AML-193 (cell line): Measurements from ENCODE around the gene RBM6.
"Not testable (repeated sequence)": the region's sequence is repeated elsewhere in the genome, so short reads cannot be mapped to it uniquely, and the experiment has no call there.

Experiments
- DNase-seq, 2 experiments: peaks; one replicate each; lab custom pipeline; 2025; lab: John Stamatoyannopoulos, UW

RBM6 gene

DNA sequence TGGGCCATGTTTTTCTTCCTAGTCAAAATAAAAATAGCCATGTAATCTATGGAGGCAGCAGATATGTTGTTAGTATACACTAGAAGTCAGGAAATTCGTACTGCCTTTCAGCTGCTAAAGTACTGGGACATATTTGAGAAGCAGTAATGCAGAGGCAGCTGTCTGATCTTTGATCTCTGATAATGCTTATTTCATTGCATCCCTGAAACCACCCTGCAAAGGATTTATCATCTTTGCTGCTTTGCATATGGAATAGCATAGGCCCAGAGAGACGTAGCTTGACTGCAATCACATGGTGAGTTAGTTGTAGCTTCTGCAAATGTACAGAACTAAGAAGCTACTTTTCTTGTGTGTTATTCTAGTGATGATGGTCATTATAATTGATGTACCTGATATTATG, 52.4 kb downstream of the RBM6 start:
- DNase-seq = no peak

DNA sequence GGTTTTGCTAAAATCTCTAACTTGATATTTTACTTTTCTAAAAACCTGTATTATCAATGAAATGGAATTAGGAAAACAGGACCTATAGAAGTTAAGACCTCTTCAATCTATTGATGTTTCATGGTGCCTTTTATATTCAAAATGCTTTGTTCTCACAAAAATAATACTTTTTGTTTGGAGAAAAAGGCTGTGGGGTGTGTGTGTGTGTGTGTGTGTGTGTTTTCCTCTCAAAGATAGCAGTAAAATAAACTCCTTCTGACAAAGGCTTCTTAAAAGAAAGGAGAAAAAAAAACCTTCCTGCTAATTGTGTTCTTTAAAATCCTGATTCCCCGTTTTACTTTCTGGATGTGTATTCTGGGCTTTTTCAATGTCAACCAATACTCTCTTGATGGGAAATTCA, 54.5 kb downstream of the RBM6 start:
- DNase-seq = no peak

DNA sequence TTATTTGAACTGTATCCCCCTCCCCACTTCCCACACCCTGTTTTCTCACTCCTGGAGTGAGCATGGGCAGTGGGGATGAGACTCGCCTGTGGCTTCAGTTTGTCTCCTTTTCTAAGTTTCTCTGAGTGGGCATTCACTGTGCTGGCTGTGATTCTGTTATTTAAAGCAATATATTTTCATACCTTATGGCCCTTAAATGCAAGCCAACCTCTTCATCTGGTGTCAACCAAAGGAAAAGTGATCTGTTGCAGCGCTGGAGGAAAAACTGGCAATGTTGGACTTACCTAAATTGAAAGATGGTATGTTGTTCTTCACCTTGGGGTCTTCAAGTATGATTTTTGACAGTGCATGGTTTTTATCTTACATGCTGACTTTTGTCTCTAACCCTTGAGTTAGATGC, 56.1 kb downstream of the RBM6 start:
- no peak for DNase-seq

DNA sequence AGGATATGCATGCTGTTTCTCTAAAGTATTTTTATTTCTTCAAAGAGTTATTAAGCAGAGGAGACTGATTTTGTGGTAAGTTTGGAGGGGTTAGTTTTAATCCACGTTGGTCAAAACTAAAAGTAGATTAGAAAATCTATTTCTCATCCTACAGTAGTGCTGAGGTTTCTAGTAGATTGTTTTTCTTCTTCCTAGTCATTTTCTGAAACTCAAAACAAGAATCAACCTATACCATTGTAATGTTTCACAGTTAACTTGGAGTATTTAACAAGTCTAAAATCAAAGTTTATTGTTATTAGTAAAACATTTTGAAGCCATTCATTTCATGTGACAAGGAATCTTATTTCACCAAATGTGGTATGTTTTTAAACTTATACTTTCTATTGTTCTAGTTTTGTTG, 57.9 kb downstream of the RBM6 start:
- DNase-seq = no peak

DNA sequence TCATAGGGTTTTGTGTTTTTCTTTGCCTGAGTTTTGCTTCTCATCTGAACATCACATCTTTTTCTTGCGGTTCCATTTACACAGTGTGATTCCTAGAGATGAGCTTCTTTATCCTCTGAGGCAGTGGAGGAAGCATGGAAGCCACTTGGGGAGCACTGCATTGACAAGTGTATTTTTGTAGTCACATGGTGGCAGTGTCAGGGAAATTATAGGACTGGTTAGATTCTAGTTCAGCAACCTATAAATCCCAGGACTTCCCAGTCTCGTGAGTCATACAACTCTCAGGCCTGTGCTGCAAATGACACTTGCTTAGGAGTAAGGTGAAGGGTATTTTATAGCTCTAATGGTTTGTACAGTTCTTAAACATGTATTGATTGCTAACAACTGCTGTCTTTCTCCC, 58.4 kb downstream of the RBM6 start:
- DNase-seq = no peak

DNA sequence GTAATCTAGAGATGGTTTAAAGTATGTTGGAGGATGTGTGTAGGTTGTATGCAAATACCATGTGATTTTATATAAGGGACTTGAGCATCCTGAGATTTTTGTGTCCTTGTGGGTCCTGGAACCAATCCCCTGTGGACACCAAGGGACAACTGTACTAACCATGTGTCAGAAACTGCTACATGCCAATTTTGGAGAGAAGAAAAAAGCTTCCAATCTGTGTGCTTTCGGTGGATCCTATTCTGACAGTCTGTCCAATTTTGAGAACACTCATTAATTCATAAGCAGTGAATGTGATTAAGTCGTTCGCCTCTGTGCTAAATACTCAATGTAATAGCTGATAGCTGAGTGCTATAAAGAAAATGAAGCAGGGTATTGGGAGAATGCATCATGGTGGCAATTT, 61.6 kb downstream of the RBM6 start:
- no peak for DNase-seq

DNA sequence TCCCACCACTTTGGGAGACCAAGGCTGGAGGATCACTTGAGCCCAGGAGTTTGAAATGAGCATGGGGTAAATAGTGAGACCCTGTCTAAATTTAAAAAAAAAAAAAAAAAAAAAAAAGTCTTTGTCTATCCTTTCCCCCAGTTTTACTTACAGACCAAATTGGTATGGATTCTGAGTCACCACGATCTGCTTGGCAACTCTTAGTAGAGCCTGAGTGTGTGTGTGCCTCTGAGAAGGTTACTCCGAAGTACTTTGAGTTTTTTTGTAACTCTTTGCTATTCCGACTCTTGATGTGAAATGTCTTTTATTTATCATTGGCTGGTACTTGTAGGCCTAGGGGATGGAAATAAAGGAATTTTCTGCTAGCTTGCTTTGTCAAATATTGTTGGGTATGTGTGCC, 63.3 kb downstream of the RBM6 start:
- DNase-seq = no peak

DNA sequence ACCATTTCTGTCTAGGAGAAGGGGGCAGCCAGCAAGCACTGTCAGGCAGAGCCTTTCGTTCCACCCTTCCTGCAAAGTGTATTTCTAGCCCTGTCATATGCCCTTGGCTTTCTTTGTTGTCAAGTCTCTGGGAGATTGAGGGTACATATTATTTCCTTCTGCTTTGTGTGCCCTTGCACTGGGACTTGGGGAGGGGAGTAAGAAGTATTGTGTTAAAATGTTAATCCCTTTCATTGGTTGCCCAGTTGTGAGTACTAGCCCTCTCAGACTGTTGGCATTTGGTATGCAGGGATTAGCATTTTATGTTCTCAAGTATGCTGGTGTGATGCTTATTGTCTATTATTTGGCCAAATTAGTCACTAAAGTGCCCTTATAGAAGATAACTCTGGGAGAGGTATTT, 63.9 kb downstream of the RBM6 start:
- DNase-seq = no peak

DNA sequence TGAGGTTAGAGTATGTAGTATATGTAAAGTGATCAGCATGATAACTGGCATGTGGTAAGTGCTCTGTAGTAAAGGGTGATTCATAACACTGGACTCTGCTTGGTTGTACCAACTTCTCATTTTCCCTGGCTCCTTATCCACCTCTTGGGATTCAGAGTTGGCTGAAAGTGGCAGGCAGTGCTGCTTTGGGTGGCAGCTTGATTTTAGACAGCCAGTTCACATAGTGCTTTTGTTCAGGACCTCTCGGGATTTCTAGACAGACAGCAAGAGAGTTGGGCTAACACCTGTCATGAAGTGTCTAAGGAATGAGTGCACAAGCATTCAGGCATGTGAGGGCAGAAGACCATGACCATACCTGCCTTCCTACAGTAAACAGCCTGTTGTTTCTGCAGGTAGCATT, 69.0 kb downstream of the RBM6 start:
- DNase-seq = no peak

DNA sequence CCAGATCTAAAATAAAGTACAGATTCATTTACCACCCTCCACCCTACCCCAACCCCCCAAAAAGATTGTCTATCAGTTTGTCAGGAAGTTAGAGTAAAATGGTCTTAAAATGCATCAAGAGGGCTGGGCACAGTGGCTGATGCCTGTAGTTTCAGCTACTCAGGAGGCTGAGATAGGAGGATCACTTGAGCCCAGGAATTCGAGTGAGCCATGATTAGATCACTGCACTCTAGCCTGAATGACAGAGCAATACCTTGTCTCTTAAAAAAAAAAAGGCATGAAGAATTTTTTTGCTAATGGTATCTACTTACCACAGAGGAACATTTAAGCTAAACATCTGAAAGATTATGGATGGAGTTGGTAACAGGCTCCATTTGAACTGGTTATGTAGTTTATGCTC, 71.0 kb downstream of the RBM6 start:
- no peak for DNase-seq

DNA sequence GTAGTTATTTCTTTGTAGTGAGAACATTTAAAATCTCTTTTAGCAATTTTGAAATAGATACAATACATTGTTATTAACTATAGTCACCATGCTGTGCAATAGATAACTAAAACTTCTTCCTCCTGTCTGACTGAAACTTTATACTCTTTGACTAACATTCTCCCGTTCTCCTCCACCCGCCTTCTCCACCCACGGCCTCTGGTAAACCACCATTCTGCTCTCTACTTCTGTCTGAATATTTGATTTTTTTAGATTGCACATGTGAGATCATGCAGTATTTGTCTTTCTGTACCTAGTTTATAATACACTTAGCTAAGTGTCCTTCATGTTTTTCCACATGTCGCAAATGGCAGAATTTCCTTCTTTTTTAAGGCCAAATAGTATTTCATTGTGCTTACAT, 76.0 kb downstream of the RBM6 start:
- DNase-seq = no peak

DNA sequence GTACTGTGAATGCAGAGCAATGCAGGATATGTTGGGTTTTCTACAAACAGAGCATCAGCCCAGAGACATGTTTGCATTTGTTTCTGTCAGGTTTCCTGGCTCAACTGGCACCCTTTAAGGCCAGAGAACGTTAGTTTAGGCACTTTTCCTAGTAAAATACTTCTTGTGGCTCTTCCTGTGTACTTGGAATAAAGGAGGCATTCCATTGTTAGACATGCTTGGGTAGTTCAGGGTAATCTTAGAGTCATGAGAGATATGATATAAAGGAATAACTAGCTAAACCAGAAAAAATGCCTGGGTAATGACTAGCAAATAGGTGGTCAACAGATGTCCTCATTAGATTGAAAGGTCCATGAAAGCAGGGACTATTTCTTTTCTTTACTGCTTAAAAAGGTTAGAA, 88.4 kb downstream of the RBM6 start:
- no peak for DNase-seq

DNA sequence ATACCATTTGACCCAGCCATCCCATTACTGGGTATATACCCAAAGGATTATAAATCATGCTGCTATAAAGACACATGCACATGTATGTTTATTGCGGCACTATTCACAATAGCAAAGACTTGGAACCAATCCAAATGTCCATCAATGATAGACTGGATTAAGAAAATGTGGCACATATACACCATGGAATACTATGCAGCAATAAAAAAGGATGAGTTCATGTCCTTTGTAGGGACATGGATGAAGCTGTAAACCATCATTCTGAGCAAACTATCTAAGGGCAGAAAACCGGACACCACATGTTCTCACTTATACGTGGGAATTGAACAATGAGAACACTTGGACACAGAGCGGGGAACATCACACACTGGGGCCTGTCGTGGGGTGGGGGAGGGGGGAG, 91.3 kb downstream of the RBM6 start:
- DNase-seq = not testable (repeated sequence)

DNA sequence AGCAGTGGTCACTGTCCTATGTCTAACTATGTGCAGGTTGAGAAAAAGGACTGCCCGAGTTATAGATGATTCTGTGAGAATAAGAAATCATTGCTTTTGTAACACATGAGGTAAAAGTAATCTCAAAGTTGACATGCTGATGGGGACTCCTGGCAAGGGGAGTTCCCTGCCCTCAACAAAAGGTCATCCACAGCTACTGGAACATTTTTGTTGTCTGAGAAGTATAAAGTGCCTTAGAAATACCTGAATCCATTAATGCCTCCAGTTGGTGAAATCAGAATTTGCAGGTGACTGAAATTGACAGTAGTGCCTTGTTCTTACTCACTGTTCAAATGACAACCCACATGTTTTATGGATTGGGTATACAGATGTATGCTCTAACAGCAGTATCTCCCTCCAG, 105.0 kb downstream of the RBM6 start:
- DNase-seq = no peak

DNA sequence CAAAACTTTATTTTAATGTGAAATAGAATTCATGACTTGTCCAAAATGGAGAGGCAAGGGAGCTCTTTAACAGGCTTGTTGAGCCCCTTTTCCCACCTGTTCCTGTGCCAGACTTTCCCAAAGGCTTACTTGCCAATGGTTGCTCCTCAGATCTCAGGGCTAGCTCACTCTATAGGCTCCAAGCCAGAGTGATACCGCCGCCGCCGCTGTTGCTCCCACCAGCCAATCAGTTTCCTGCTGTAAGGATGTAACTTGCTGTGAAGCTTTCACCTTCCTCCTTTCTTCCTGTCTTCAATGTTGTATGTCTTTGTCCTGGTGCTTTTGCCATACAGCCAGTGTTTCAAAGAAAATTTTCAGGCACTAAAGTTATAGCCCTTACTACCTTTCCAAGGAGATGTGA, 107.5 kb downstream of the RBM6 start:
- no peak for DNase-seq

DNA sequence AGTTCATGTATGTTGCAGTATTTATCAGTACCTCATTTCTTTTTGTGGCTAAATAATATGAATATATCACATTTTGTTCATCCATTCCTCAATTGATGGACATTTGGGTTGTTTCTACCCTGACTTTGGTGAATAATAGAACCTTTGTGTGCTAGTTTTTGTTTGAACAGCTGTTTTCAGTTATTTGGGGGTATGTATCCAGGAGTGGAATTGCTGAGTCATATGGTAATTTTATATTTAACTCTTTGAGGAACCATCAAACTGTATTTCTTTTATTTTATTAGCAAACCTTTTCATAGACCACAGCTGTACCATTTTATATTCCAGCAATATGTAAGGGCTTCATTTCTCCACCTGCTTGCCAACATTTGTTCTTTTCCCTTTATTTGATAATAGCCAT, 110.4 kb downstream of the RBM6 start:
- no peak for DNase-seq

DNA sequence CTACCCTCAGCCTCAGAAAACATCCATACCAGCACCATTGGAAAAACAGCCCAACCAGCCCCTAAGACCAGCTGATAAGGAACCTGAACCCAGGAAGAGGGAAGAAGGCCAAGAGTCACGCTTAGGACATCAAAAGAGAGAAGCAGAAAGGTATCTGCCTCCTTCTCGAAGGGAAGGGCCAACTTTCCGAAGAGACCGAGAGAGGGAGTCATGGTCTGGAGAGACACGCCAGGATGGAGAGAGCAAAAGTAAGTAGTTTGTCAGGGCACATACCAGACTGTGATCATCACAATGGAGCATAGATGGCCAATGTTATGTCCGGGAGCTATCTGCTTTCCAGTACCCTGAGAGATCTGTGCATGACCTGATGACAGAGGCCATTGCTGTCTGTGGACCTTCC, 117.8 kb downstream of the RBM6 start:
- no peak for DNase-seq

DNA sequence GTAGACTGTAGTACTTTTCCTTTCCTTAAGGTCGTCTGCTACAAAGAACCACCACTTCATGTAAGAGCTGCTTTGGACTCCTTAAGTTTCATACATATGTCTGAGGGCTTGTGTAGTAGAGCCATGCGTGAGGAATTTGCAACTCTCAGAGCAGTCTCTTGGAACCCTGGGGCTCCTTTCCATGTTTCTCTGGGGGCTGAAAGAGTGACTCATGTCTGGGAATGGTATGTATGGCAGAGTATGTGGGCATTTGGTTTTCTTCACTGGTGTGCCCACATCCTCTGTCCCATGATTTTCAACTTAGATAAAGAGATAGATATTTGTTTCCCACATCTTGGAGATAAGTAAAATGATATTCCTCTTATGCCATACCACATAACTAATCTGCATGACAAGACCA, 128.2 kb downstream of the RBM6 start:
- no peak for DNase-seq

DNA sequence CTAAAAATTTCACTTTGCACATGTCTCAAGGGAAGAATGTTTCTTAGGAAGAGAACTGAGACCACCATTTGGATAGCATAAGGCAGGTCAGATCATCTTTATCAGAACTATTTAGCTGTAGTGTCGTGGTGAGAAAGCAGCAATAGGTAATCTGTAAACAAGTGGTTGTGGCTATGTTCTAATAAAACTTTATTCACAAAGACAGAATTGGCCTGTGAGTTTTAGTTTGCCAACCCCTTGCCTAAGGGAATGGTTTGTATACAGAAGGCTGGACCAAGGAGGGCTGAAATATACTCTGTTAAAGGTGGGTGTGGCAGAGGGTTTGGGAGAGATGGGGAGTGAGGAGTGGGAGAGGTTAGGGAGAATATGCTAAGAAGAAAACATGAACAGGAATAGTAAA, 138.1 kb downstream of the RBM6 start:
- DNase-seq = no peak

DNA sequence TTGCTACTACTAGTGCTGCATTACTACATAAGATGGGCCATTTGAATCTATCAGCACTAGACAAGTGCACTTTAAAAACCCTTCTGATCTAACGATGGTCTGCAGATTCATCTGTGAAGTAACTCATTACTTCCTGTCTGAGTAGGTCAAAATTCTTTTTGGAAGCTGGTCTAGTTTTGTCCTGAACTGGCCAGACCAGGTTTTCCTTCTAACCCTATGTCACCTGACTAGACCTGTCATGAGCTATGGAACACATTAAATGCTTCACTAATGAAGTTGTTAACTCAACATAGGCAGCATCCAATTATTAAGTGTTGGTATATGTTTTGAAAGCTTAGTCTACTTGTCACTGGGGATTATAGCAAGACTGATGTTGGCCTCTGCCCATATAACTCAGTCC, 138.7 kb downstream of the RBM6 start:
- DNase-seq = peak; percentile 52 to 63

DNA sequence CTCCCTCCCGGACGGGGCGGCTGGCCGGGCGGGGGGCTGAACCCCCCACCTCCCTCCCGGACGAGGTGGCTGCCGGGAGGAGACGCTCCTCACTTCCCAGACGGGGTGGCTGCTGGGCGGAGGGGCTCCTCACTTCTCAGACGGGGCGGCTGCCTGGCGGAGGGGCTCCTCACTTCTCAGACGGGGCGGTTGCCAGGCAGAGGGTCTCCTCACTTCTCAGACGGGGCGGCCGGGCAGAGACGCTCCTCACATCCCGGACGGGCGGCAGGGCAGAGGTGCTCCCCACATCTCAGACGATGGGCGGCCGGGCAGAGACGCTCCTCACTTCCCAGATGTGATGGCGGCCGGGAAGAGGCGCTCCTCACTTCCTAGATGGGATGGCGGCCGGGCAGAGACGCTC, 145.0 kb downstream of the RBM6 start:
- DNase-seq = not testable (repeated sequence)

DNA sequence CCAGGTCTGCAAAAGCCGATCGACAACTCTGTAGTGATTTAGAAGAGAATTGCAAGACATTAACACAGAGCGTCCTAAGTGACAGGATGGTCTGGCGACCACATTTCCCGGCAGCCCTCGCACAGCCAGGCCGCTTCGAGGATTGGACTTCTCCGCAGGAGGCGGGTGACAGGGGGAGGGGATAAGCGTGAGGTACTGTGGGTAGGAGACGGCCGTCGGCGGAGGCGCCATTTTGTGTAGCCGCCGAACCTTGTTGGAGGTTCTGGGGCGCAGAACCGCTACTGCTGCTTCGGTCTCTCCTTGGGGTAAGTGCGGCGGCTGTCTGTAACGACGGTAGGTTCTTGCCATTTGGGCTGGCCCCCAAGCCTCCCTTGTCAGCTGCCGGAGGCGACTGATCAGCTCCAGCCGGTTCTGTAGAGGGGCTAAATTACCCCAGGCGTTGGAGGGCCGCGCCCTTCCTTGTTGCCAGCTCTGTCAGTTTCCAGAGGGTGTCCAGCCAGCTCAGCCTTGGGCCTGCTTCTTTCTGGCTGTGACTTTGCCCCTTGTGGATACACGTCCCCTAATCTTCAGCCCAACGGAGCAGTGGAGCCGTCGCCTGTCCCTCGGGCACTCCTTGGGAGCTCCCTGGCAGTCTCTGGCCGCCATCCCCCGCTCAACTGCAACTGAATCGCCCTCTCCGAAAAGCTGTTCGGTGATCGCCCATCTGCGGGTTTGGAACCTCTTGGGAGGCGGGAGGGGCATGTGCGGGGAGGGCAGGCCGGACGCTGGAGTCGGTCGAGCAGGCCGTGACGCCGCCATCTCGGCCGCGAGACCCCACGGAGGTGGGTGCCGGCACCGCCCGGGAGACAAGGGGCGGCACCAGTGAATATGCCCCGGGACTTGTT, 149.0 kb downstream of the RBM6 start, which contains the start of gene RBM5:
TSS of gene RBM5 (plus strand) at position 195 of the 884 bp plus-strand sequence. CDS start 1,516 bp downstream, outside the sequence.
- DNase-seq = peak; percentile 94 to 98

DNA sequence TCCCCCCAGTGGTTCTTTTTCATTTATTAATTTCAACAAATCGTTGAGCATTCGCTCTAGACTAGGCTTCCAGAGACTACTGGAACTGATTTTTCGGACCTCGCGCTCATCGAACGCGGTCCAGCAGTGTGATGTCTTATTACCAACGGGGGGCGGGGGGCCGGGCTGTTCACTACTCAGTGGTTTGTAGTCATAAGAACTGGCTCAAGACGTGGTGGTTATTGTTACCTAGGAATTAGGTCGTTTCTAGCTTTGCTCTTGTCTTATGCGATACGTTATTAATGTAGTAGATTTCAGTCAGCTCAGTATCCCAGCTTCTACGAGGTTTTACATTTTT, 149.6 kb downstream of the RBM6 start:
- no peak for DNase-seq

DNA sequence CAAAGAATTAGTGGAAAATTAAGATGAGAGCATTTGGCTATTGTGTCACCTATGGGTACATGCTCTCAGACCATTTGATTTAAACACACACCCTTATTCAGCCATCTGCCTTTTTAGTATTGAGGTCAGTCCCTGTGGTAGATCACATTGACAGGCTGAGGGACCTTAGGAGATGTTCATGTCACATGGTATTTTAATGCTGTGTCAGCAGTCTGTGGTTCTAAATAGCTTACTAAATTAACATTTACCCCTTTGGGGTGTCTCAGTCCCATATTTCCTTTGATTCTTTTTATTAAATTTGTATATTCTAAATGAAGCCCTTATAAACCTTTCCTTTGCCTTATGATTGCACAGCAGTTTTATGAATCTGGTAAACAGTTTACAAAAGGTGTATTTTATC, 151.0 kb downstream of the RBM6 start:
- no peak for DNase-seq
